PC-3 (cell line): ENCODE data around the gene ETV6.

Experiments used
- CTCF ChIP-seq: fragments of 300-600 bp; sonication (generic); conservative IDR thresholded peaks from 2 replicates; pipeline ENCODE4 v1.5.1; 2017; ENCODE audit warnings: antibody characterized with exemption, low read depth, mild to moderate bottlenecking, low read length
- EZH2 ChIP-seq: fragments of 300-600 bp; sonication (generic); IDR thresholded peaks from one replicate; pipeline ENCODE4 v1.6.1; 2017; ENCODE audit warnings: antibody characterized with exemption, mild to moderate bottlenecking, low read length; ENCODE audit not compliant: unreplicated experiment

GRCh38 chr12:11672256-11673191 is 23.1 kb downstream of the ETV6 start:
- TF ChIP-seq EZH2 (no peak), CTCF (no peak)
